B cell (primary cell): ENCODE data around the gene NIPBL. TPM values are rescaled to one million over a fixed set of nuclear protein-coding genes. Genes with fewer than 3 reads are reported as not detected.

ENCODE experiments used
- ATAC-seq: fragments of 200-7000 bp; cut with Tn5 transposase; one replicate; pipeline ENCODE4 v1.10.0; 2021; ENCODE audit warnings: low read depth, mild to moderate bottlenecking, moderate number of reproducible peaks, moderate library complexity
- CTCF ChIA-PET: fragments of 350-600 bp; sonication (Branson Sonifier 250); formaldehyde crosslinking; loops from one replicate; lab custom pipeline; 2021; ENCODE audit warnings: antibody characterized with exemption, inconsistent platforms; lab: Charles Lee
- POLR2A ChIA-PET: fragments of 350-600 bp; sonication (Branson Sonifier 250); formaldehyde crosslinking; loops from one replicate; lab custom pipeline; 2021; ENCODE audit warnings: antibody characterized with exemption; lab: Charles Lee
- DNase-seq: peaks from one replicate; pipeline ENCODE4 v3.0.0; 2013
- H2AFZ ChIP-seq: 2 replicates; pipeline ENCODE4 v1.6.1; 2012; ENCODE audit warnings: mild to moderate bottlenecking, low read depth, low read length; ENCODE audit not compliant: insufficient read depth, poor library complexity, severe bottlenecking
- H3K27ac ChIP-seq, 2 donors: 1 replicate in 1 of 2; 2 replicates in 1 of 2; pipeline ENCODE4 v1.5.1; 2012 to 2013; ENCODE audit warnings: low read length in 2 of 2, mild to moderate bottlenecking in 2 of 2, moderate library complexity in 1 of 2
- H3K27me3 ChIP-seq, 4 experiments: fragments of 200-600 bp in 1 of 4; sonication (generic) in 1 of 4; replicated peaks in 1 of 4; 1 replicate in 2 of 4; 2 replicates in 2 of 4; pipeline versions ENCODE4 v1.6.1 to v1.7.0; 2013 to 2016; ENCODE audit warnings: low read length in 3 of 4, mild to moderate bottlenecking in 2 of 4, mixed read lengths in 1 of 4, moderate library complexity in 1 of 4; ENCODE audit not compliant: insufficient read depth in 4 of 4, control insufficient read depth in 3 of 4; ENCODE audit errors: control extremely low read depth in 1 of 4
- H3K36me3 ChIP-seq, 2 experiments: replicated peaks in 1 of 2; 1 replicate in 1 of 2; 2 replicates in 1 of 2; pipeline versions ENCODE4 v1.6.1 to v1.7.1; 2013; ENCODE audit warnings: low read length in 1 of 2; ENCODE audit not compliant: insufficient read depth in 2 of 2, control insufficient read depth in 1 of 2; ENCODE audit errors: control extremely low read depth in 1 of 2, extremely low read depth in 1 of 2
- H3K4me1 ChIP-seq, 2 donors: fragments of 200-600 bp in 1 of 2; sonication (generic) in 1 of 2; 1 replicate in 1 of 2; 2 replicates in 1 of 2; pipeline versions ENCODE4 v1.5.1 to v1.6.1; 2013 to 2017; ENCODE audit warnings: low read length in 2 of 2; ENCODE audit not compliant: control insufficient read depth in 2 of 2, insufficient read depth in 2 of 2
- H3K4me2 ChIP-seq: replicated peaks from 2 replicates; pipeline ENCODE3; 2012; ENCODE audit warnings: mild to moderate bottlenecking, low read depth, low read length; ENCODE audit not compliant: poor library complexity, severe bottlenecking
- H3K4me3 ChIP-seq, 5 experiments: fragments of 200-600 bp in 1 of 5; sonication (generic) in 1 of 5; 1 replicate in 3 of 5; 2 replicates in 2 of 5; pipeline versions ENCODE4 v1.5.1 to v1.7.0; 2011 to 2016; ENCODE audit warnings: low read length in 4 of 5, mild to moderate bottlenecking in 4 of 5, low read depth in 2 of 5, control low read depth in 1 of 5, moderate library complexity in 1 of 5; ENCODE audit not compliant: insufficient read depth in 1 of 5; ENCODE audit errors: control extremely low read depth in 1 of 5, extremely low read depth in 1 of 5
- H3K79me2 ChIP-seq: fragments of 200-600 bp; sonication (generic); one replicate; pipeline ENCODE4 v1.6.0; 2016; ENCODE audit warnings: low read length; ENCODE audit not compliant: control insufficient read depth, insufficient read depth
- H3K9ac ChIP-seq: fragments of 200-600 bp; sonication (generic); 2 replicates; pipeline ENCODE4 v1.6.1; 2017; ENCODE audit warnings: mild to moderate bottlenecking, low read length, moderate library complexity
- H3K9me3 ChIP-seq, 3 donors: one replicate each; pipeline versions ENCODE4 v1.6.1 to v1.7.1; 2013; ENCODE audit warnings: low read length in 2 of 3; ENCODE audit not compliant: control insufficient read depth in 2 of 3, insufficient read depth in 1 of 3; ENCODE audit errors: control extremely low read depth in 1 of 3
- H4K20me1 ChIP-seq: 2 replicates; pipeline ENCODE4 v1.6.0; 2012; ENCODE audit warnings: mild to moderate bottlenecking, low read length; ENCODE audit not compliant: insufficient read depth, control insufficient read depth, poor library complexity, severe bottlenecking
- H3K27ac Mint-ChIP-seq: one replicate; pipeline ENCODE4 v1.8.0; 2021; ENCODE audit warnings: mixed read lengths
- H3K27me3 Mint-ChIP-seq: one replicate; pipeline ENCODE4 v1.8.0; 2021; ENCODE audit warnings: mixed read lengths
- H3K4me1 Mint-ChIP-seq: one replicate; pipeline ENCODE4 v1.8.0; 2021; ENCODE audit warnings: mixed read lengths
- H3K4me3 Mint-ChIP-seq: one replicate; pipeline ENCODE4 v1.8.0; 2021; ENCODE audit warnings: mixed read lengths
- H3K9me3 Mint-ChIP-seq: one replicate; pipeline ENCODE4 v1.8.0; 2022; ENCODE audit warnings: mixed read lengths; ENCODE audit not compliant: insufficient read depth
- CTCF ChIP-seq: fragments of 200-600 bp; IDR thresholded peaks from one replicate; pipeline ENCODE4 v1.8.0; 2022; ENCODE audit warnings: antibody characterized with exemption, mild to moderate bottlenecking
- EZH2 ChIP-seq: IDR thresholded peaks from 2 replicates; pipeline ENCODE4 v1.6.1; 2012; ENCODE audit warnings: borderline replicate concordance, low read depth, mild to moderate bottlenecking, moderate library complexity, low read length; ENCODE audit not compliant: insufficient read depth, poor library complexity, severe bottlenecking
- WGBS: methylation state at CpG from one replicate; pipeline ENCODE4 v1.1.5; 2013; ENCODE audit warnings: missing lambda C conversion rate; ENCODE audit not compliant: insufficient coverage; 5-methylcytosine and 5-hydroxymethylcytosine counted together
- intact Hi-C: fragments of 100-400 bp; cut with micrococcal nuclease; formaldehyde crosslinking; loops from one replicate; pipeline ENCODE4 v1.10.0; 2022
- polyA plus RNA-seq: library from polyadenylated mRNA; depleted of rRNA; stranded (reverse); fragments of >200 nt; gene quantifications from 2 replicates; pipeline ENCODE4 v1.2.3, GENCODE V29; 2012
- total RNA-seq, 2 donors: library from RNA; stranded (reverse); fragments of 120-200 nt in 1 of 2; gene quantifications; 1 replicate in 1 of 2; 2 replicates in 1 of 2; pipeline versions ENCODE4 v1.2.3 to v1.2.4, GENCODE V29; 2013 to 2022

The NIPBL gene
- total and polyA plus RNA-seq, 2 donors (not counting 1 experiment from before 2014, with no cell fraction given), result 24.7 to 112 TPM

GRCh38 chr5:36875790-36876298 lies 725 bp upstream of the NIPBL start:
- peaks cover 39% of the 10 kb centered on the region for H3K4me1 Mint-ChIP-seq
- peaks cover 19 to 42% of the 10 kb centered on the region in 2 donors for H3K4me1 ChIP-seq

More at GRCh38 chr5:36875790-36876298, 725 bp upstream of the NIPBL start:
- no peaks in the 10 kb centered on the region for H3K27me3 ChIP-seq
- H3K27ac ChIP-seq, result peak overlapping the region; percentile 92 to 98
- ATAC-seq, result peak; percentile 70
- intact Hi-C loops, result loop anchor here (1.0 to 2.0 kb wide), 7 partner anchors 69 to 724 kb away; partner anchors contain the start of genes NUP155 and SKP2
- no peaks in the 10 kb centered on the region for H3K36me3 ChIP-seq
- TF ChIP-seq EZH2 (no peak), CTCF (peak; percentile 71)
- no peaks in the 10 kb centered on the region for H3K27me3 Mint-ChIP-seq
- H3K9ac ChIP-seq, result peak overlapping the region; percentile 98
- ChIA-PET POLR2A (interaction anchor here (0.6 to 2.6 kb wide), 5 partner anchors 71 to 634 kb away, joined by 3 to 15 read pairs (median 5); partner anchors contain the start of gene NADK2), CTCF (interaction anchor here (0.8 to 4.8 kb wide), 14 partner anchors 8 to 186 kb away, joined by 3 to 24 read pairs (median 6); no protein-coding TSS in a partner anchor)
- peak overlapping the region; percentile 95 for H3K27ac Mint-ChIP-seq
- H3K4me3 Mint-ChIP-seq, result peak overlapping the region; percentile 91
- DNase-seq, result peak; percentile 89
- H3K4me2 ChIP-seq, result peak overlapping the region; percentile 81
- no peaks in the 10 kb centered on the region for H3K9me3 ChIP-seq
- under 1% methylated on average over 47 of the region's 47 CpGs for WGBS
- H4K20me1 ChIP-seq, result peaks cover 25% of the 10 kb centered on the region
- peak overlapping the region; percentile 85 for H2AFZ ChIP-seq
- H3K4me3 ChIP-seq, result peak overlapping the region; percentile 85 to 99 (median 94)
- H3K79me2 ChIP-seq, result peaks cover 73% of the 10 kb centered on the region
- no peaks in the 10 kb centered on the region for H3K9me3 Mint-ChIP-seq
